ENCODE data around the gene RBM43. TPM values are rescaled to one million over a fixed set of nuclear protein-coding genes. Genes with fewer than 3 reads are reported as not detected.

The RBM43 gene
- total and polyA plus RNA-seq, 9 of the 15 experiments (the other 6 are each of a cell fraction or from before 2014, with no cell fraction given) = 1.3 to 6.9 (median 3.8) TPM

- H3K9me3 ChIP-seq (replicated peaks; ENCODE audit: control insufficient read depth, insufficient read depth, low read depth, low read length) = no peaks in the 10 kb centered on the region
- H3K27ac ChIP-seq (ENCODE audit: extremely low read depth, low read depth, low read length) = no peak overlapping the region
- no peaks in the 10 kb centered on the region for H3K79me2 ChIP-seq (ENCODE audit: control insufficient read depth, insufficient read depth, low read length)
- WGBS (ENCODE audit: insufficient coverage, low coverage, missing lambda C conversion rate) = 0% methylated on average over 3 of the region's 3 CpGs
- H3K4me3 ChIP-seq = no peak overlapping the region
- no TSS peak for BruUV-seq (replicated peaks)
- no peak for DNase-seq (ENCODE audit: extremely low read depth in 1 of 4, low spot score in 3 of 4)
- intact Hi-C loops (cut with micrococcal nuclease) = no loop called here
- FAIRE-seq = no peak
- H2AFZ ChIP-seq (ENCODE audit: low read depth, low read length) = no peak overlapping the region
- ChIA-PET POLR2A (interaction anchor here (1.0 kb wide), 2 partner anchors 11 to 19 kb away, joined by 3 read pairs; no protein-coding TSS in a partner anchor), CTCF (ENCODE audit: low intra/inter-chr PET ratio) (no interaction called here)
- H3K9ac ChIP-seq (ENCODE audit: insufficient read depth in 1 of 2, low read depth in 2 of 2, low read length in 2 of 2) = no peak overlapping the region
- no peak overlapping the region for H3K4me2 ChIP-seq (ENCODE audit: insufficient read depth, low read length)
- no peaks in the 10 kb centered on the region for H4K20me1 ChIP-seq (replicated peaks; ENCODE audit: control insufficient read depth, insufficient read depth, low read length)
- no peak for ATAC-seq
- H3K4me1 ChIP-seq (replicated peaks in 1 of 2; ENCODE audit: control insufficient read depth in 2 of 2, insufficient read depth in 2 of 2, low read length in 2 of 2) = no peaks in the 10 kb centered on the region
- no peaks in the 10 kb centered on the region for H3K9me1 ChIP-seq (ENCODE audit: control insufficient read depth, insufficient read depth, low read length)
- no peaks in the 10 kb centered on the region for H3K36me3 ChIP-seq (ENCODE audit: control insufficient read depth, insufficient read depth, low read length)
- no peaks in the 10 kb centered on the region; a peak in 2 of 5 replicates for H3K27me3 ChIP-seq (ENCODE audit: control insufficient read depth in 2 of 2, insufficient read depth in 2 of 2, low read length in 2 of 2)
- in situ Hi-C loops (cut with MboI) = no loop called here
- no peak for TF ChIP-seq TRIM24 (IDR thresholded peaks at IDR 0.05)
- no peak for TF ChIP-seq HOMEZ (CRISPR knock-in tag; IDR thresholded peaks at IDR 0.05)
- TF ChIP-seq POLR2AphosphoS5 (IDR thresholded peaks at IDR 0.05; ENCODE audit: control insufficient read depth, insufficient read depth, low read depth, low read length) = no peak
- no peak for TF ChIP-seq ZBTB12 (CRISPR knock-in tag; IDR thresholded peaks at IDR 0.05)
- TF ChIP-seq OTX1 (CRISPR knock-in tag; IDR thresholded peaks at IDR 0.05) = no peak
- no peak for TF ChIP-seq MITF (IDR thresholded peaks at IDR 0.05)
- TF ChIP-seq GTF2A2 (tag; IDR thresholded peaks at IDR 0.05) = no peak
- no peak for TF ChIP-seq TEAD4 (IDR thresholded peaks at IDR 0.05; ENCODE audit: low read length)
- no peak for TF ChIP-seq TEAD4 (CRISPR knock-in tag; IDR thresholded peaks at IDR 0.05; ENCODE audit: borderline replicate concordance)
- TF ChIP-seq CHD2 (IDR thresholded peaks at IDR 0.05; ENCODE audit: low read depth, low read length) = no peak
- TF ChIP-seq HES1 (IDR thresholded peaks at IDR 0.05; ENCODE audit: low read depth) = no peak
- no peak for TF ChIP-seq RCOR1 (IDR thresholded peaks at IDR 0.05; ENCODE audit: borderline replicate concordance in 1 of 2, low read depth in 2 of 2, low read length in 2 of 2)
- no peak for TF ChIP-seq MTA2 (IDR thresholded peaks at IDR 0.05; ENCODE audit: low read depth)
- TF ChIP-seq RFX5 (IDR thresholded peaks at IDR 0.05; ENCODE audit: low read depth, low read length) = no peak
- TF ChIP-seq ZNF217 (CRISPR knock-in tag; IDR thresholded peaks at IDR 0.05) = no peak
- TF ChIP-seq CLOCK (CRISPR knock-in tag; IDR thresholded peaks at IDR 0.05; ENCODE audit: borderline replicate concordance) = no peak
- TF ChIP-seq NR3C1 (CRISPR knock-in tag; IDR thresholded peaks at IDR 0.05) = no peak
Observed at GRCh38 chr2:151205571-151205970, 56.1 kb downstream of the RBM43 start.

Data from K562 (cell line).